LNCAP (cell line): Measurements from ENCODE around the gene ZNF75A.

Experiments used
- TF ChIP-seq, protein P1 (sequence below): fragments of 450-650 bp; IDR thresholded peaks from 2 replicates; pipeline ENCODE4 v1.5.1; 2017; ENCODE audit warnings: mild to moderate bottlenecking

ZNF75A gene

DNA sequence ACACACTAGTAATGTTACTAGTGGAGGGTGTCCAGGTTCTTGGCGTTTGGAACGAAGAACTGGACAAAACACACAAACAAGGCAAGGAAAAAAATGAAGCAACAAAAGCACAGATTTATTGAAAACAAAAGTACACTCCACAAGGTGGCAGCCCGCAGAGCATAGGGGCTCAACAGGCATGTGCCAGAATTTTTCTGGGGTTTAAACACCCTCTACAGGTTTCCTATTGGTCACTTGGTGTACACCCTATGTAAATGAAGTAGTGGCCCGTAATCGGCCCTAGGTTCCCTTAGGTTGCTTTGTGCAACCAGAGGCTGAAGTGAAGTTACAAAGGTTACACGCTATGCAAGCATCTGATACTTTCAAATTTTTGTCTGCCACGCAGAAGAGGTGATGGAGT, 58.5 kb downstream of the ZNF75A start:
- TF ChIP-seq, protein P1, sequence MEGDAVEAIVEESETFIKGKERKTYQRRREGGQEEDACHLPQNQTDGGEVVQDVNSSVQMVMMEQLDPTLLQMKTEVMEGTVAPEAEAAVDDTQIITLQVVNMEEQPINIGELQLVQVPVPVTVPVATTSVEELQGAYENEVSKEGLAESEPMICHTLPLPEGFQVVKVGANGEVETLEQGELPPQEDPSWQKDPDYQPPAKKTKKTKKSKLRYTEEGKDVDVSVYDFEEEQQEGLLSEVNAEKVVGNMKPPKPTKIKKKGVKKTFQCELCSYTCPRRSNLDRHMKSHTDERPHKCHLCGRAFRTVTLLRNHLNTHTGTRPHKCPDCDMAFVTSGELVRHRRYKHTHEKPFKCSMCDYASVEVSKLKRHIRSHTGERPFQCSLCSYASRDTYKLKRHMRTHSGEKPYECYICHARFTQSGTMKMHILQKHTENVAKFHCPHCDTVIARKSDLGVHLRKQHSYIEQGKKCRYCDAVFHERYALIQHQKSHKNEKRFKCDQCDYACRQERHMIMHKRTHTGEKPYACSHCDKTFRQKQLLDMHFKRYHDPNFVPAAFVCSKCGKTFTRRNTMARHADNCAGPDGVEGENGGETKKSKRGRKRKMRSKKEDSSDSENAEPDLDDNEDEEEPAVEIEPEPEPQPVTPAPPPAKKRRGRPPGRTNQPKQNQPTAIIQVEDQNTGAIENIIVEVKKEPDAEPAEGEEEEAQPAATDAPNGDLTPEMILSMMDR, result no peak

DNA sequence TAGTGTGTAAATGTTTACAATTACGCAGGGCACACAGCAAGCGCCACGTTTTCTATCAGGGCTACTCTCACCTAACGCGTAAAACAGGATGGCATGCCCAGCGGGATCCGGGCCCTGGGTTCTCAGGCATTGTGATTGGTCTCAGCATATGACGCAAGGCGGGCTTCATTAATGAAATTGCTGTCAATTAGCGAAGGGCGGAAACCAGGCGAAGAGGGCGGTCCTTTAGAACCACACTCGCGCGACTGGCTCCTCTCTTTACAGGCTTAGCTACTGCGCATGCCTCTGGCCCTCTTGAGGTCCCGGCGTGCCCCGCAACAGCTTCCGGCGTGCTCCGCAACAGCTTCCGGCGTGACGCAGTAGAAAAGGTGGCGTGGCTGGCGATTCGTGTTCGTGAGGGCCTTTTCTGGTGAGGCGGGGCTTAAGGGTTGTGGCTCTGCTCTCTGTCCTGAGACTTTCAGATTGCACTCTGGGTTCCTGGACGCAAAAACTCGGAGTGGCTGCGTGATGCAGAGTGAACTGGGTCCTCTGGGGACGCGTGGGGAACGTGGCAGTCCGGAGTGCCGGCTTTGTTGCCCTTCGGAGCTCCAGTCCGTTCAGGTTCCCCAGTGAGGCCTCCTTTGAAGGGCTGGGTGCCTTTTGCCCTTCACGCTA, 59.6 kb downstream of the ZNF75A start:
- TF ChIP-seq, protein P1, result no peak
